HepG2 (cell line): ENCODE results near the gene FAM163B. TPM values are rescaled to one million over a fixed set of nuclear protein-coding genes. Genes with fewer than 3 reads are reported as not detected.

Source experiments
- HOXA9 ChIP-seq: sonication (generic); formaldehyde crosslinking; IDR thresholded peaks from 2 replicates; pipeline ENCODE4 v1.8.1; 2022; ENCODE audit warnings: missing genetic modification reagents, mild to moderate bottlenecking, moderate library complexity, borderline replicate concordance
- MTF2 ChIP-seq: sonication (generic); formaldehyde crosslinking; IDR thresholded peaks from 2 replicates; pipeline ENCODE4 v1.5.0; 2020; ENCODE audit warnings: missing genetic modification reagents, borderline replicate concordance
- XRCC5 ChIP-seq: fragments of 200-400 bp; formaldehyde crosslinking; optimal IDR thresholded peaks from 2 replicates; pipeline ENCODE3; 2017; ENCODE audit warnings: mild to moderate bottlenecking, low read length
- ZFY ChIP-seq: sonication (generic); formaldehyde crosslinking; IDR thresholded peaks from 2 replicates; pipeline ENCODE4 v1.4.0; 2020; ENCODE audit warnings: missing genetic modification reagents
- ZIK1 ChIP-seq: sonication (generic); formaldehyde crosslinking; IDR thresholded peaks from 2 replicates; pipeline ENCODE4 v1.5.0; 2020; ENCODE audit warnings: mild to moderate bottlenecking, low read depth, missing genetic modification reagents, borderline replicate concordance
- ZNF737 ChIP-seq: sonication (generic); formaldehyde crosslinking; IDR thresholded peaks from 2 replicates; pipeline ENCODE4 v1.5.0; 2020; ENCODE audit warnings: missing genetic modification reagents, mild to moderate bottlenecking, borderline replicate concordance
- polyA plus RNA-seq, 8 experiments: library from polyadenylated mRNA; depleted of rRNA in 3 of 8; stranded (reverse) in 7 of 8; unstranded in 1 of 8; fragments of >200 nt; fragmentation: Illumina TruSeq in 4 of 8; extraction: Trizol in 4 of 8; gene quantifications; 2 replicates each; pipeline versions ENCODE4 v1.2.1 to v1.2.3, GENCODE V29; 2011 to 2016; ENCODE audit warnings: low read depth in 4 of 8, missing spikeins in 1 of 8, mixed read lengths in 1 of 8; ENCODE audit not compliant: insufficient read depth in 1 of 8
- total RNA-seq, 5 experiments: library from RNA; depleted of rRNA; stranded (reverse); fragments of >200 nt; fragmentation: Illumina TruSeq; extraction: Trizol; gene quantifications; 2 replicates each; pipeline ENCODE4 v1.2.3, GENCODE V29; 2016; ENCODE audit warnings: low read depth in 1 of 5
- TF ChIP-seq, protein P1 (sequence below): sonication (generic); formaldehyde crosslinking; IDR thresholded peaks from 2 replicates; pipeline ENCODE4 v1.8.1; 2022; ENCODE audit warnings: low read depth, mild to moderate bottlenecking, missing genetic modification reagents
- TF ChIP-seq, protein P2 (sequence below): sonication (generic); formaldehyde crosslinking; IDR thresholded peaks from 2 replicates; pipeline ENCODE4 v1.4.0; 2020; ENCODE audit warnings: mild to moderate bottlenecking, missing genetic modification reagents
- TF ChIP-seq, protein P3 (sequence below): sonication (generic); formaldehyde crosslinking; IDR thresholded peaks from 2 replicates; pipeline ENCODE4 v1.4.0; 2020; ENCODE audit warnings: missing genetic modification reagents
- TF ChIP-seq, protein P4 (sequence below): sonication (generic); formaldehyde crosslinking; IDR thresholded peaks from 2 replicates; pipeline ENCODE4 v1.5.0; 2020; ENCODE audit warnings: mild to moderate bottlenecking, missing genetic modification reagents, borderline replicate concordance
- TF ChIP-seq, protein P5 (sequence below): sonication (generic); formaldehyde crosslinking; IDR thresholded peaks from 2 replicates; pipeline ENCODE4 v1.5.0; 2020; ENCODE audit warnings: missing genetic modification reagents, mild to moderate bottlenecking, borderline replicate concordance

Gene FAM163B
- total and polyA plus RNA-seq, 2 of the 13 experiments (the other 11 are each of a cell fraction or from before 2014, with no cell fraction given), result not detected

DNA sequence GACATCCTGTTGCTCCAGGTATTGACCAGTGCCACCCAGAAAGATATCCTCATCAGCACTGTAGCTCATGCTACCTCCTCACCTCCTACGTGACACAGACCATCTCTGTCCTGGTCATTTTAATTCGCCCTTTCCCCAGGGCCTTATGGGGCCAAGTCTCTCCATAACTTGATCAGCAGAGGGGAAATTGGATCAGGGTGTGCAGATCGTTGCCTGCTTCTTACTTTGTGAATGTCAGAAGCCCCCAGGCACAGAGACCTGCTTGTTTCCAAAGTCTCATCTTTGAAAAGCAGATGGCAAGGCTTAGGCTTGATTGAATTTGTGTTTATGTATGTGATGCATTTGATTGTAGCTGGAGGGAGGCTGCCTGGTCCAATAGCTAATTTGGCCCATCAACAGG lies 18.2 kb upstream of the FAM163B start (continued):
- TF ChIP-seq HOXA9 (CRISPR knock-in tag) (no peak), ZFY (CRISPR knock-in tag) (no peak), MTF2 (CRISPR knock-in tag) (no peak), XRCC5 (no peak), ZNF737 (CRISPR knock-in tag) (no peak), ZIK1 (CRISPR knock-in tag) (no peak)
- TF ChIP-seq, protein P1, sequence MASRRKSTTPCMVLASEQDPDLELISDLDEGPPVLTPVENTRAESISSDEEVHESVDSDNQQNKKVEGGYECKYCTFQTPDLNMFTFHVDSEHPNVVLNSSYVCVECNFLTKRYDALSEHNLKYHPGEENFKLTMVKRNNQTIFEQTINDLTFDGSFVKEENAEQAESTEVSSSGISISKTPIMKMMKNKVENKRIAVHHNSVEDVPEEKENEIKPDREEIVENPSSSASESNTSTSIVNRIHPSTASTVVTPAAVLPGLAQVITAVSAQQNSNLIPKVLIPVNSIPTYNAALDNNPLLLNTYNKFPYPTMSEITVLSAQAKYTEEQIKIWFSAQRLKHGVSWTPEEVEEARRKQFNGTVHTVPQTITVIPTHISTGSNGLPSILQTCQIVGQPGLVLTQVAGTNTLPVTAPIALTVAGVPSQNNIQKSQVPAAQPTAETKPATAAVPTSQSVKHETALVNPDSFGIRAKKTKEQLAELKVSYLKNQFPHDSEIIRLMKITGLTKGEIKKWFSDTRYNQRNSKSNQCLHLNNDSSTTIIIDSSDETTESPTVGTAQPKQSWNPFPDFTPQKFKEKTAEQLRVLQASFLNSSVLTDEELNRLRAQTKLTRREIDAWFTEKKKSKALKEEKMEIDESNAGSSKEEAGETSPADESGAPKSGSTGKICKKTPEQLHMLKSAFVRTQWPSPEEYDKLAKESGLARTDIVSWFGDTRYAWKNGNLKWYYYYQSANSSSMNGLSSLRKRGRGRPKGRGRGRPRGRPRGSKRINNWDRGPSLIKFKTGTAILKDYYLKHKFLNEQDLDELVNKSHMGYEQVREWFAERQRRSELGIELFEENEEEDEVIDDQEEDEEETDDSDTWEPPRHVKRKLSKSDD, result no peak
- TF ChIP-seq, protein P2, sequence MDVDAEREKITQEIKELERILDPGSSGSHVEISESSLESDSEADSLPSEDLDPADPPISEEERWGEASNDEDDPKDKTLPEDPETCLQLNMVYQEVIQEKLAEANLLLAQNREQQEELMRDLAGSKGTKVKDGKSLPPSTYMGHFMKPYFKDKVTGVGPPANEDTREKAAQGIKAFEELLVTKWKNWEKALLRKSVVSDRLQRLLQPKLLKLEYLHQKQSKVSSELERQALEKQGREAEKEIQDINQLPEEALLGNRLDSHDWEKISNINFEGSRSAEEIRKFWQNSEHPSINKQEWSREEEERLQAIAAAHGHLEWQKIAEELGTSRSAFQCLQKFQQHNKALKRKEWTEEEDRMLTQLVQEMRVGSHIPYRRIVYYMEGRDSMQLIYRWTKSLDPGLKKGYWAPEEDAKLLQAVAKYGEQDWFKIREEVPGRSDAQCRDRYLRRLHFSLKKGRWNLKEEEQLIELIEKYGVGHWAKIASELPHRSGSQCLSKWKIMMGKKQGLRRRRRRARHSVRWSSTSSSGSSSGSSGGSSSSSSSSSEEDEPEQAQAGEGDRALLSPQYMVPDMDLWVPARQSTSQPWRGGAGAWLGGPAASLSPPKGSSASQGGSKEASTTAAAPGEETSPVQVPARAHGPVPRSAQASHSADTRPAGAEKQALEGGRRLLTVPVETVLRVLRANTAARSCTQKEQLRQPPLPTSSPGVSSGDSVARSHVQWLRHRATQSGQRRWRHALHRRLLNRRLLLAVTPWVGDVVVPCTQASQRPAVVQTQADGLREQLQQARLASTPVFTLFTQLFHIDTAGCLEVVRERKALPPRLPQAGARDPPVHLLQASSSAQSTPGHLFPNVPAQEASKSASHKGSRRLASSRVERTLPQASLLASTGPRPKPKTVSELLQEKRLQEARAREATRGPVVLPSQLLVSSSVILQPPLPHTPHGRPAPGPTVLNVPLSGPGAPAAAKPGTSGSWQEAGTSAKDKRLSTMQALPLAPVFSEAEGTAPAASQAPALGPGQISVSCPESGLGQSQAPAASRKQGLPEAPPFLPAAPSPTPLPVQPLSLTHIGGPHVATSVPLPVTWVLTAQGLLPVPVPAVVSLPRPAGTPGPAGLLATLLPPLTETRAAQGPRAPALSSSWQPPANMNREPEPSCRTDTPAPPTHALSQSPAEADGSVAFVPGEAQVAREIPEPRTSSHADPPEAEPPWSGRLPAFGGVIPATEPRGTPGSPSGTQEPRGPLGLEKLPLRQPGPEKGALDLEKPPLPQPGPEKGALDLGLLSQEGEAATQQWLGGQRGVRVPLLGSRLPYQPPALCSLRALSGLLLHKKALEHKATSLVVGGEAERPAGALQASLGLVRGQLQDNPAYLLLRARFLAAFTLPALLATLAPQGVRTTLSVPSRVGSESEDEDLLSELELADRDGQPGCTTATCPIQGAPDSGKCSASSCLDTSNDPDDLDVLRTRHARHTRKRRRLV, result no peak
- TF ChIP-seq, protein P3, sequence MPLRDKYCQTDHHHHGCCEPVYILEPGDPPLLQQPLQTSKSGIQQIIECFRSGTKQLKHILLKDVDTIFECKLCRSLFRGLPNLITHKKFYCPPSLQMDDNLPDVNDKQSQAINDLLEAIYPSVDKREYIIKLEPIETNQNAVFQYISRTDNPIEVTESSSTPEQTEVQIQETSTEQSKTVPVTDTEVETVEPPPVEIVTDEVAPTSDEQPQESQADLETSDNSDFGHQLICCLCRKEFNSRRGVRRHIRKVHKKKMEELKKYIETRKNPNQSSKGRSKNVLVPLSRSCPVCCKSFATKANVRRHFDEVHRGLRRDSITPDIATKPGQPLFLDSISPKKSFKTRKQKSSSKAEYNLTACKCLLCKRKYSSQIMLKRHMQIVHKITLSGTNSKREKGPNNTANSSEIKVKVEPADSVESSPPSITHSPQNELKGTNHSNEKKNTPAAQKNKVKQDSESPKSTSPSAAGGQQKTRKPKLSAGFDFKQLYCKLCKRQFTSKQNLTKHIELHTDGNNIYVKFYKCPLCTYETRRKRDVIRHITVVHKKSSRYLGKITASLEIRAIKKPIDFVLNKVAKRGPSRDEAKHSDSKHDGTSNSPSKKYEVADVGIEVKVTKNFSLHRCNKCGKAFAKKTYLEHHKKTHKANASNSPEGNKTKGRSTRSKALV (CRISPR knock-in tag), result no peak
- TF ChIP-seq, protein P4, sequence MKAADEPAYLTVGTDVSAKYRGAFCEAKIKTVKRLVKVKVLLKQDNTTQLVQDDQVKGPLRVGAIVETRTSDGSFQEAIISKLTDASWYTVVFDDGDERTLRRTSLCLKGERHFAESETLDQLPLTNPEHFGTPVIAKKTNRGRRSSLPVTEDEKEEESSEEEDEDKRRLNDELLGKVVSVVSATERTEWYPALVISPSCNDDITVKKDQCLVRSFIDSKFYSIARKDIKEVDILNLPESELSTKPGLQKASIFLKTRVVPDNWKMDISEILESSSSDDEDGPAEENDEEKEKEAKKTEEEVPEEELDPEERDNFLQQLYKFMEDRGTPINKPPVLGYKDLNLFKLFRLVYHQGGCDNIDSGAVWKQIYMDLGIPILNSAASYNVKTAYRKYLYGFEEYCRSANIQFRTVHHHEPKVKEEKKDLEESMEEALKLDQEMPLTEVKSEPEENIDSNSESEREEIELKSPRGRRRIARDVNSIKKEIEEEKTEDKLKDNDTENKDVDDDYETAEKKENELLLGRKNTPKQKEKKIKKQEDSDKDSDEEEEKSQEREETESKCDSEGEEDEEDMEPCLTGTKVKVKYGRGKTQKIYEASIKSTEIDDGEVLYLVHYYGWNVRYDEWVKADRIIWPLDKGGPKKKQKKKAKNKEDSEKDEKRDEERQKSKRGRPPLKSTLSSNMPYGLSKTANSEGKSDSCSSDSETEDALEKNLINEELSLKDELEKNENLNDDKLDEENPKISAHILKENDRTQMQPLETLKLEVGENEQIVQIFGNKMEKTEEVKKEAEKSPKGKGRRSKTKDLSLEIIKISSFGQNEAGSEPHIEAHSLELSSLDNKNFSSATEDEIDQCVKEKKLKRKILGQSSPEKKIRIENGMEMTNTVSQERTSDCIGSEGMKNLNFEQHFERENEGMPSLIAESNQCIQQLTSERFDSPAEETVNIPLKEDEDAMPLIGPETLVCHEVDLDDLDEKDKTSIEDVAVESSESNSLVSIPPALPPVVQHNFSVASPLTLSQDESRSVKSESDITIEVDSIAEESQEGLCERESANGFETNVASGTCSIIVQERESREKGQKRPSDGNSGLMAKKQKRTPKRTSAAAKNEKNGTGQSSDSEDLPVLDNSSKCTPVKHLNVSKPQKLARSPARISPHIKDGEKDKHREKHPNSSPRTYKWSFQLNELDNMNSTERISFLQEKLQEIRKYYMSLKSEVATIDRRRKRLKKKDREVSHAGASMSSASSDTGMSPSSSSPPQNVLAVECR, result no peak
- TF ChIP-seq, protein P5, sequence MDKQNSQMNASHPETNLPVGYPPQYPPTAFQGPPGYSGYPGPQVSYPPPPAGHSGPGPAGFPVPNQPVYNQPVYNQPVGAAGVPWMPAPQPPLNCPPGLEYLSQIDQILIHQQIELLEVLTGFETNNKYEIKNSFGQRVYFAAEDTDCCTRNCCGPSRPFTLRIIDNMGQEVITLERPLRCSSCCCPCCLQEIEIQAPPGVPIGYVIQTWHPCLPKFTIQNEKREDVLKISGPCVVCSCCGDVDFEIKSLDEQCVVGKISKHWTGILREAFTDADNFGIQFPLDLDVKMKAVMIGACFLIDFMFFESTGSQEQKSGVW, result no peak
